GM23338 (cell line): Measurements from ENCODE around the gene S100B. TPM values are rescaled to one million over a fixed set of nuclear protein-coding genes. Genes with fewer than 3 reads are reported as not detected.

Experiments used
- ATAC-seq: fragments of 200-7000 bp; cut with Tn5 transposase; 3 replicates; pipeline ENCODE4 v1.9.1; 2020
- DNase-seq: peaks from one replicate; pipeline ENCODE4 v3.0.0-alpha.2; 2015; ENCODE audit warnings: low spot score
- H2AFZ ChIP-seq: fragments of 200-600 bp; sonication (generic); 2 replicates; pipeline ENCODE4 v1.8.0; 2016; ENCODE audit warnings: antibody characterized with exemption, mild to moderate bottlenecking, moderate library complexity
- H3F3A ChIP-seq: fragments of 200-600 bp; sonication (generic); replicated peaks from 2 replicates; pipeline ENCODE4 v1.8.0; 2017; ENCODE audit warnings: antibody characterized with exemption, mixed run types, low read depth
- H3K27ac ChIP-seq: fragments of 200-600 bp; sonication (generic); 2 replicates; pipeline ENCODE4 v1.6.1; 2016; ENCODE audit warnings: low read depth
- H3K27me3 ChIP-seq: fragments of 200-600 bp; sonication (generic); 2 replicates; pipeline ENCODE4 v1.8.0; 2016; ENCODE audit warnings: mild to moderate bottlenecking, mixed run types, moderate library complexity; ENCODE audit not compliant: insufficient read depth
- H3K36me3 ChIP-seq: fragments of 200-600 bp; sonication (generic); 2 replicates; pipeline ENCODE4 v1.8.0; 2016; ENCODE audit warnings: mild to moderate bottlenecking; ENCODE audit not compliant: insufficient read depth
- H3K4me1 ChIP-seq: fragments of 200-600 bp; sonication (generic); 2 replicates; pipeline ENCODE4 v1.8.0; 2016; ENCODE audit warnings: mild to moderate bottlenecking, moderate library complexity; ENCODE audit not compliant: insufficient read depth
- H3K4me2 ChIP-seq: fragments of 200-600 bp; sonication (generic); 2 replicates; pipeline ENCODE4 v1.7.1; 2017; ENCODE audit warnings: mixed run types
- H3K4me3 ChIP-seq: fragments of 200-600 bp; sonication (generic); 2 replicates; pipeline ENCODE4 v1.6.1; 2016; ENCODE audit warnings: mixed run types
- H3K79me2 ChIP-seq: fragments of 200-600 bp; sonication (generic); replicated peaks from 2 replicates; pipeline ENCODE4 v1.8.0; 2017; ENCODE audit warnings: mild to moderate bottlenecking; ENCODE audit not compliant: insufficient read depth
- H3K9me2 ChIP-seq: fragments of 200-600 bp; sonication (generic); 2 replicates; pipeline ENCODE4 v1.8.0; 2017; ENCODE audit not compliant: insufficient read depth
- H4K20me1 ChIP-seq: fragments of 200-600 bp; sonication (generic); replicated peaks from 2 replicates; pipeline ENCODE4 v1.8.0; 2017; ENCODE audit warnings: mild to moderate bottlenecking; ENCODE audit not compliant: insufficient read depth
- H3K27ac Mint-ChIP-seq: 2 replicates; pipeline ENCODE4 v1.8.0; 2020; ENCODE audit warnings: inconsistent platforms, mild to moderate bottlenecking, moderate library complexity, mixed read lengths
- H3K27me3 Mint-ChIP-seq: 3 replicates; pipeline ENCODE4 v1.8.0; 2022; ENCODE audit warnings: low read depth, mild to moderate bottlenecking, moderate library complexity, mixed read lengths, inconsistent platforms; ENCODE audit not compliant: insufficient read depth, poor library complexity
- H3K36me3 Mint-ChIP-seq: 3 replicates; pipeline ENCODE4 v1.8.0; 2021; ENCODE audit warnings: low read depth, mild to moderate bottlenecking, inconsistent platforms, moderate library complexity, mixed read lengths
- H3K4me1 Mint-ChIP-seq: 3 replicates; pipeline ENCODE4 v1.8.0; 2020; ENCODE audit warnings: mild to moderate bottlenecking, inconsistent platforms, mixed read lengths
- H3K4me3 Mint-ChIP-seq: 3 replicates; pipeline ENCODE4 v1.8.0; 2021; ENCODE audit warnings: moderate library complexity, mild to moderate bottlenecking, inconsistent platforms, mixed read lengths
- H3K9me3 Mint-ChIP-seq: 3 replicates; pipeline ENCODE4 v1.8.0; 2020; ENCODE audit warnings: moderate library complexity, mild to moderate bottlenecking, inconsistent platforms, mixed read lengths
- CREB1 ChIP-seq: fragments of 250-450 bp; sonication (Bioruptor Pico); IDR thresholded peaks from 2 replicates; pipeline ENCODE4 v1.5.0; 2020; ENCODE audit warnings: low read depth, mild to moderate bottlenecking, moderate library complexity
- EZH2 ChIP-seq: fragments of 200-600 bp; sonication (generic); IDR thresholded peaks from one replicate; pipeline ENCODE4 v1.8.0; 2017; ENCODE audit warnings: antibody characterized with exemption, mild to moderate bottlenecking, low read depth; ENCODE audit not compliant: unreplicated experiment
- EZH2phosphoT487 ChIP-seq: fragments of 200-600 bp; sonication (generic); IDR thresholded peaks from one replicate; pipeline ENCODE4 v1.8.1; 2018; ENCODE audit warnings: antibody characterized with exemption; ENCODE audit not compliant: unreplicated experiment
- JUNB ChIP-seq: IDR thresholded peaks from one replicate; pipeline ENCODE4 v1.6.1; 2016; ENCODE audit warnings: antibody characterized with exemption; ENCODE audit not compliant: unreplicated experiment
- NANOG ChIP-seq: IDR thresholded peaks from 2 replicates; pipeline ENCODE4 v1.6.1; 2016; ENCODE audit warnings: antibody characterized with exemption, borderline replicate concordance
- POLR2AphosphoS5 ChIP-seq: IDR thresholded peaks from 2 replicates; pipeline ENCODE4 v1.6.1; 2016; ENCODE audit warnings: antibody characterized with exemption, low read depth
- STAT1 ChIP-seq: IDR thresholded peaks from one replicate; pipeline ENCODE4 v1.6.1; 2016; ENCODE audit warnings: antibody characterized with exemption; ENCODE audit not compliant: unreplicated experiment
- ZNF114 ChIP-seq: fragments of 250-450 bp; sonication (Bioruptor Pico); IDR thresholded peaks from 2 replicates; pipeline ENCODE4 v1.5.0; 2020; ENCODE audit warnings: mild to moderate bottlenecking, moderate library complexity
- ZNF331 ChIP-seq: fragments of 250-450 bp; sonication (Bioruptor Pico); IDR thresholded peaks from 2 replicates; pipeline ENCODE4 v1.5.0; 2020; ENCODE audit warnings: low read depth, mild to moderate bottlenecking, moderate library complexity
- polyA plus RNA-seq: library from polyadenylated mRNA; unstranded; fragments of >200 nt; fragmentation: Nextera tagmentation; extraction: Ambion mirVana; gene quantifications from 2 replicates; pipeline ENCODE4 v1.2.1, GENCODE V29; 2016
- total RNA-seq: library from RNA; depleted of rRNA; stranded (reverse); fragments of >200 nt; shearing (Covaris generic); gene quantifications from 2 replicates; pipeline ENCODE4 v1.2.3, GENCODE V29; 2014
- TF ChIP-seq, protein P1 (sequence below), 2 experiments: fragments of 200-600 bp in 1 of 2; sonication (generic) in 1 of 2; conservative IDR thresholded peaks; 2 replicates each; pipeline versions ENCODE4 v1.5.1 to v1.6.1; 2016 to 2017; ENCODE audit warnings: antibody characterized with exemption in 2 of 2, low read depth in 2 of 2, mild to moderate bottlenecking in 2 of 2, moderate library complexity in 1 of 2
- TF ChIP-seq, protein P2 (sequence below): IDR thresholded peaks from one replicate; pipeline ENCODE4 v1.6.1; 2018; ENCODE audit warnings: antibody characterized with exemption; ENCODE audit not compliant: unreplicated experiment
- TF ChIP-seq, protein P3 (sequence below): fragments of 250-450 bp; sonication (Bioruptor Pico); IDR thresholded peaks from 2 replicates; pipeline ENCODE4 v1.5.0; 2020; ENCODE audit warnings: mild to moderate bottlenecking, moderate library complexity
- TF ChIP-seq, protein P4 (sequence below): IDR thresholded peaks from 2 replicates; pipeline ENCODE4 v1.6.1; 2016; ENCODE audit warnings: antibody characterized with exemption

Gene S100B
- total and polyA plus RNA-seq, 2 experiments from 2014 or later = 0.97 to 1.5 TPM

DNA sequence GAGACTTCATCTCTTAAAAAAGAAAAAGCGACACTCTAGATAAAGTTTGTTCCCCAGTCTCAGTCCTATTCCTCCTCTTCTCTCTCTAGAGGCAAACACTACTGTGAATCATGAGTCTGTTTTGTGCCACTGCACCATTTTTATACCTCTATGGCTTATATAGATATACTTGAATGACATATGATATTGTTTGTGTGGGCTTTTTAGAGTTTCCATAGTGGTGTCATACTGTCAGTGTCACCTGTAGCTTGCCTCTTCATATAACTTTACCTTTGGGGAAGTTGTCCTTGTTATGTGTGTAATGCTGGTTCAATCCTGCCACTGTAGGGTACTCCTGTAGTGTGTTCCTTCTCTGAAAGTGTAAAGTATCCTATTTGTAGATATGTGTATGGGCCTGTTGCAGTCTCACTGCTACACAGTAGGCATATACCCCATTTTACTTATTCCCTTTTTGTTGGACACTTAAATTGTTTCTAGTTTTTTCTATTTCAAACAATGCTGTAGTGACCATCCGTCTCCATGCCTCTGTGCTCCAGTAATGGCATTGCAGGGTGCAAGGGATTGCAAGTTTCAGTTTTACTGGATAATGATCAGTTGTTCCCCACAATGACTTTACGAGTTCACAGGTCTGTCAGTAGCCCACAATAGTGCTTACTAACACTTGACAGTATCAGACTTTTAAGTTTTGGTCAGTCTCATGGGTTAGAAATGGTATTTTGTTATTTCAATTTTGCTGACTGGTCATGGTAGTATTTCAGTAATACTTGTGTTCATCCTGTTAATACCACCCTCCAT, 33.3 kb upstream of the S100B start:
- H3K4me3 ChIP-seq = no peak overlapping the region
- peaks cover 47% of the 10 kb centered on the region for H3K79me2 ChIP-seq
- H3K27me3 Mint-ChIP-seq = peaks cover 10% of the 10 kb centered on the region
- TF ChIP-seq STAT1 = no peak
- no peak for TF ChIP-seq ZNF114 (CRISPR knock-in tag)
- TF ChIP-seq POLR2AphosphoS5 = no peak
- TF ChIP-seq, protein P1, sequence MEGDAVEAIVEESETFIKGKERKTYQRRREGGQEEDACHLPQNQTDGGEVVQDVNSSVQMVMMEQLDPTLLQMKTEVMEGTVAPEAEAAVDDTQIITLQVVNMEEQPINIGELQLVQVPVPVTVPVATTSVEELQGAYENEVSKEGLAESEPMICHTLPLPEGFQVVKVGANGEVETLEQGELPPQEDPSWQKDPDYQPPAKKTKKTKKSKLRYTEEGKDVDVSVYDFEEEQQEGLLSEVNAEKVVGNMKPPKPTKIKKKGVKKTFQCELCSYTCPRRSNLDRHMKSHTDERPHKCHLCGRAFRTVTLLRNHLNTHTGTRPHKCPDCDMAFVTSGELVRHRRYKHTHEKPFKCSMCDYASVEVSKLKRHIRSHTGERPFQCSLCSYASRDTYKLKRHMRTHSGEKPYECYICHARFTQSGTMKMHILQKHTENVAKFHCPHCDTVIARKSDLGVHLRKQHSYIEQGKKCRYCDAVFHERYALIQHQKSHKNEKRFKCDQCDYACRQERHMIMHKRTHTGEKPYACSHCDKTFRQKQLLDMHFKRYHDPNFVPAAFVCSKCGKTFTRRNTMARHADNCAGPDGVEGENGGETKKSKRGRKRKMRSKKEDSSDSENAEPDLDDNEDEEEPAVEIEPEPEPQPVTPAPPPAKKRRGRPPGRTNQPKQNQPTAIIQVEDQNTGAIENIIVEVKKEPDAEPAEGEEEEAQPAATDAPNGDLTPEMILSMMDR (conservative IDR thresholded peaks at IDR 0.05; ENCODE audit: low read depth in 2 of 2) = no peak
- TF ChIP-seq EZH2phosphoT487 = no peak
- no peak for TF ChIP-seq JUNB
- no peak for TF ChIP-seq EZH2
- TF ChIP-seq NANOG = no peak
- TF ChIP-seq, protein P2, sequence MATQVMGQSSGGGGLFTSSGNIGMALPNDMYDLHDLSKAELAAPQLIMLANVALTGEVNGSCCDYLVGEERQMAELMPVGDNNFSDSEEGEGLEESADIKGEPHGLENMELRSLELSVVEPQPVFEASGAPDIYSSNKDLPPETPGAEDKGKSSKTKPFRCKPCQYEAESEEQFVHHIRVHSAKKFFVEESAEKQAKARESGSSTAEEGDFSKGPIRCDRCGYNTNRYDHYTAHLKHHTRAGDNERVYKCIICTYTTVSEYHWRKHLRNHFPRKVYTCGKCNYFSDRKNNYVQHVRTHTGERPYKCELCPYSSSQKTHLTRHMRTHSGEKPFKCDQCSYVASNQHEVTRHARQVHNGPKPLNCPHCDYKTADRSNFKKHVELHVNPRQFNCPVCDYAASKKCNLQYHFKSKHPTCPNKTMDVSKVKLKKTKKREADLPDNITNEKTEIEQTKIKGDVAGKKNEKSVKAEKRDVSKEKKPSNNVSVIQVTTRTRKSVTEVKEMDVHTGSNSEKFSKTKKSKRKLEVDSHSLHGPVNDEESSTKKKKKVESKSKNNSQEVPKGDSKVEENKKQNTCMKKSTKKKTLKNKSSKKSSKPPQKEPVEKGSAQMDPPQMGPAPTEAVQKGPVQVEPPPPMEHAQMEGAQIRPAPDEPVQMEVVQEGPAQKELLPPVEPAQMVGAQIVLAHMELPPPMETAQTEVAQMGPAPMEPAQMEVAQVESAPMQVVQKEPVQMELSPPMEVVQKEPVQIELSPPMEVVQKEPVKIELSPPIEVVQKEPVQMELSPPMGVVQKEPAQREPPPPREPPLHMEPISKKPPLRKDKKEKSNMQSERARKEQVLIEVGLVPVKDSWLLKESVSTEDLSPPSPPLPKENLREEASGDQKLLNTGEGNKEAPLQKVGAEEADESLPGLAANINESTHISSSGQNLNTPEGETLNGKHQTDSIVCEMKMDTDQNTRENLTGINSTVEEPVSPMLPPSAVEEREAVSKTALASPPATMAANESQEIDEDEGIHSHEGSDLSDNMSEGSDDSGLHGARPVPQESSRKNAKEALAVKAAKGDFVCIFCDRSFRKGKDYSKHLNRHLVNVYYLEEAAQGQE = no peak
- TF ChIP-seq, protein P3, sequence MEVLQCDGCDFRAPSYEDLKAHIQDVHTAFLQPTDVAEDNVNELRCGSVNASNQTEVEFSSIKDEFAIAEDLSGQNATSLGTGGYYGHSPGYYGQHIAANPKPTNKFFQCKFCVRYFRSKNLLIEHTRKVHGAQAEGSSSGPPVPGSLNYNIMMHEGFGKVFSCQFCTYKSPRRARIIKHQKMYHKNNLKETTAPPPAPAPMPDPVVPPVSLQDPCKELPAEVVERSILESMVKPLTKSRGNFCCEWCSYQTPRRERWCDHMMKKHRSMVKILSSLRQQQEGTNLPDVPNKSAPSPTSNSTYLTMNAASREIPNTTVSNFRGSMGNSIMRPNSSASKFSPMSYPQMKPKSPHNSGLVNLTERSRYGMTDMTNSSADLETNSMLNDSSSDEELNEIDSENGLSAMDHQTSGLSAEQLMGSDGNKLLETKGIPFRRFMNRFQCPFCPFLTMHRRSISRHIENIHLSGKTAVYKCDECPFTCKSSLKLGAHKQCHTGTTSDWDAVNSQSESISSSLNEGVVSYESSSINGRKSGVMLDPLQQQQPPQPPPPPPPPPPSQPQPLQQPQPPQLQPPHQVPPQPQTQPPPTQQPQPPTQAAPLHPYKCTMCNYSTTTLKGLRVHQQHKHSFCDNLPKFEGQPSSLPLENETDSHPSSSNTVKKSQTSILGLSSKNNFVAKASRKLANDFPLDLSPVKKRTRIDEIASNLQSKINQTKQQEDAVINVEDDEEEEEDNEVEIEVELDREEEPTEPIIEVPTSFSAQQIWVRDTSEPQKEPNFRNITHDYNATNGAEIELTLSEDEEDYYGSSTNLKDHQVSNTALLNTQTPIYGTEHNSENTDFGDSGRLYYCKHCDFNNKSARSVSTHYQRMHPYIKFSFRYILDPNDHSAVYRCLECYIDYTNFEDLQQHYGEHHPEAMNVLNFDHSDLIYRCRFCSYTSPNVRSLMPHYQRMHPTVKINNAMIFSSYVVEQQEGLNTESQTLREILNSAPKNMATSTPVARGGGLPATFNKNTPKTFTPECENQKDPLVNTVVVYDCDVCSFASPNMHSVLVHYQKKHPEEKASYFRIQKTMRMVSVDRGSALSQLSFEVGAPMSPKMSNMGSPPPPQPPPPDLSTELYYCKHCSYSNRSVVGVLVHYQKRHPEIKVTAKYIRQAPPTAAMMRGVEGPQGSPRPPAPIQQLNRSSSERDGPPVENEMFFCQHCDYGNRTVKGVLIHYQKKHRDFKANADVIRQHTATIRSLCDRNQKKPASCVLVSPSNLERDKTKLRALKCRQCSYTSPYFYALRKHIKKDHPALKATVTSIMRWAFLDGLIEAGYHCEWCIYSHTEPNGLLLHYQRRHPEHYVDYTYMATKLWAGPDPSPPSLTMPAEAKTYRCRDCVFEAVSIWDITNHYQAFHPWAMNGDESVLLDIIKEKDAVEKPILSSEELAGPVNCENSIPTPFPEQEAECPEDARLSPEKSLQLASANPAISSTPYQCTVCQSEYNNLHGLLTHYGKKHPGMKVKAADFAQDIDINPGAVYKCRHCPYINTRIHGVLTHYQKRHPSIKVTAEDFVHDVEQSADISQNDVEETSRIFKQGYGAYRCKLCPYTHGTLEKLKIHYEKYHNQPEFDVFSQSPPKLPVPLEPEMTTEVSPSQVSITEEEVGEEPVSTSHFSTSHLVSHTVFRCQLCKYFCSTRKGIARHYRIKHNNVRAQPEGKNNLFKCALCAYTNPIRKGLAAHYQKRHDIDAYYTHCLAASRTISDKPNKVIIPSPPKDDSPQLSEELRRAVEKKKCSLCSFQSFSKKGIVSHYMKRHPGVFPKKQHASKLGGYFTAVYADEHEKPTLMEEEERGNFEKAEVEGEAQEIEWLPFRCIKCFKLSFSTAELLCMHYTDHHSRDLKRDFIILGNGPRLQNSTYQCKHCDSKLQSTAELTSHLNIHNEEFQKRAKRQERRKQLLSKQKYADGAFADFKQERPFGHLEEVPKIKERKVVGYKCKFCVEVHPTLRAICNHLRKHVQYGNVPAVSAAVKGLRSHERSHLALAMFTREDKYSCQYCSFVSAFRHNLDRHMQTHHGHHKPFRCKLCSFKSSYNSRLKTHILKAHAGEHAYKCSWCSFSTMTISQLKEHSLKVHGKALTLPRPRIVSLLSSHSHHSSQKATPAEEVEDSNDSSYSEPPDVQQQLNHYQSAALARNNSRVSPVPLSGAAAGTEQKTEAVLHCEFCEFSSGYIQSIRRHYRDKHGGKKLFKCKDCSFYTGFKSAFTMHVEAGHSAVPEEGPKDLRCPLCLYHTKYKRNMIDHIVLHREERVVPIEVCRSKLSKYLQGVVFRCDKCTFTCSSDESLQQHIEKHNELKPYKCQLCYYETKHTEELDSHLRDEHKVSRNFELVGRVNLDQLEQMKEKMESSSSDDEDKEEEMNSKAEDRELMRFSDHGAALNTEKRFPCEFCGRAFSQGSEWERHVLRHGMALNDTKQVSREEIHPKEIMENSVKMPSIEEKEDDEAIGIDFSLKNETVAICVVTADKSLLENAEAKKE (CRISPR knock-in tag) = no peak
- TF ChIP-seq, protein P4, sequence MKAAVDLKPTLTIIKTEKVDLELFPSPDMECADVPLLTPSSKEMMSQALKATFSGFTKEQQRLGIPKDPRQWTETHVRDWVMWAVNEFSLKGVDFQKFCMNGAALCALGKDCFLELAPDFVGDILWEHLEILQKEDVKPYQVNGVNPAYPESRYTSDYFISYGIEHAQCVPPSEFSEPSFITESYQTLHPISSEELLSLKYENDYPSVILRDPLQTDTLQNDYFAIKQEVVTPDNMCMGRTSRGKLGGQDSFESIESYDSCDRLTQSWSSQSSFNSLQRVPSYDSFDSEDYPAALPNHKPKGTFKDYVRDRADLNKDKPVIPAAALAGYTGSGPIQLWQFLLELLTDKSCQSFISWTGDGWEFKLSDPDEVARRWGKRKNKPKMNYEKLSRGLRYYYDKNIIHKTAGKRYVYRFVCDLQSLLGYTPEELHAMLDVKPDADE = no peak
- TF ChIP-seq ZNF331 (CRISPR knock-in tag) = no peak
- TF ChIP-seq CREB1 (CRISPR knock-in tag) = no peak
- H3K4me3 Mint-ChIP-seq = no peak overlapping the region
- H3K36me3 ChIP-seq = no peaks in the 10 kb centered on the region; the same call in 1 of the 2 replicates
- no peak overlapping the region for H3K27ac Mint-ChIP-seq
- no peak for DNase-seq
- no peaks in the 10 kb centered on the region for H3F3A ChIP-seq
- no peaks in the 10 kb centered on the region for H3K27me3 ChIP-seq
- no peaks in the 10 kb centered on the region for H3K9me3 Mint-ChIP-seq
- ATAC-seq = no peak
- no peak overlapping the region for H3K27ac ChIP-seq
- peaks cover 17% of the 10 kb centered on the region for H3K4me1 Mint-ChIP-seq
- H2AFZ ChIP-seq = no peak overlapping the region
- peaks cover 18% of the 10 kb centered on the region for H3K4me1 ChIP-seq
- no peak overlapping the region for H3K4me2 ChIP-seq
- H3K9me2 ChIP-seq = no peaks in the 10 kb centered on the region
- peaks cover 6% of the 10 kb centered on the region for H4K20me1 ChIP-seq
- H3K36me3 Mint-ChIP-seq = peaks cover 25% of the 10 kb centered on the region
